ENCODE measurements around the gene NR2C2. TPM values are rescaled to one million over a fixed set of nuclear protein-coding genes. Genes with fewer than 3 reads are reported as not detected.

NR2C2 gene
- total RNA-seq, 1 donor: 34.0 TPM

GRCh38 chr3:15074500-15074899, 127.1 kb downstream of the NR2C2 start:
- TF ChIP-seq CTCF (IDR thresholded peaks at IDR 0.05; ENCODE audit: extremely low read depth, low read depth, low read length): no peak

GRCh38 chr3:15079091-15079490, 131.7 kb downstream of the NR2C2 start:
- Histone ChIP-seq H3K79me2 (ENCODE audit: insufficient read depth, low read length) (no peaks in the 10 kb centered on the region), H3K9me3 (ENCODE audit: low read depth, low read length) (no peaks in the 10 kb centered on the region), H2AFZ (ENCODE audit: low read length) (no peak overlapping the region), H3K36me3 (ENCODE audit: insufficient read depth, low read length) (peaks cover 89% of the 10 kb centered on the region), H3K27ac (ENCODE audit: low read depth, low read length) (no peak overlapping the region), H3K4me3 (ENCODE audit: insufficient read depth, low read length) (no peak overlapping the region), H4K20me1 (ENCODE audit: insufficient read depth, low read length) (peaks cover 4% of the 10 kb centered on the region), H3K4me2 (ENCODE audit: insufficient read depth, low read length) (no peak overlapping the region), H3K4me1 (ENCODE audit: insufficient read depth, low read length) (no peaks in the 10 kb centered on the region), H3K27me3 (ENCODE audit: insufficient read depth, low read length) (no peaks in the 10 kb centered on the region)
- no peak for DNase-seq (ENCODE audit: insufficient read length, low spot score, missing footprints)
- TF ChIP-seq CTCF (IDR thresholded peaks at IDR 0.05; ENCODE audit: extremely low read depth, low read depth, low read length): no peak

More at GRCh38 chr3:15074500-15074899, 127.1 kb downstream of the NR2C2 start:
- H3K9me3 ChIP-seq (ENCODE audit: low read depth, low read length): no peaks in the 10 kb centered on the region
- H4K20me1 ChIP-seq (ENCODE audit: insufficient read depth, low read length): no peaks in the 10 kb centered on the region
- no peaks in the 10 kb centered on the region for H3K4me1 ChIP-seq (ENCODE audit: insufficient read depth, low read length)
- no peaks in the 10 kb centered on the region for H3K27me3 ChIP-seq (ENCODE audit: insufficient read depth, low read length)
- DNase-seq (ENCODE audit: insufficient read length, low spot score, missing footprints): peak; percentile 10
- H3K27ac ChIP-seq (ENCODE audit: low read depth, low read length): no peak overlapping the region
- peaks cover 72% of the 10 kb centered on the region for H3K36me3 ChIP-seq (ENCODE audit: insufficient read depth, low read length)
- no peak overlapping the region for H3K4me3 ChIP-seq (ENCODE audit: insufficient read depth, low read length)
- H3K79me2 ChIP-seq (ENCODE audit: insufficient read depth, low read length): no peaks in the 10 kb centered on the region
- no peak overlapping the region for H3K4me2 ChIP-seq (ENCODE audit: insufficient read depth, low read length)
- no peak overlapping the region for H2AFZ ChIP-seq (ENCODE audit: low read length)

GRCh38 chr3:15081960-15082664, 134.7 kb downstream of the NR2C2 start:
- Histone ChIP-seq H2AFZ (ENCODE audit: low read length) (no peak overlapping the region), H3K4me3 (ENCODE audit: insufficient read depth, low read length) (no peak overlapping the region), H3K9me3 (ENCODE audit: low read depth, low read length) (no peaks in the 10 kb centered on the region), H4K20me1 (ENCODE audit: insufficient read depth, low read length) (peaks cover 4% of the 10 kb centered on the region), H3K4me1 (ENCODE audit: insufficient read depth, low read length) (no peaks in the 10 kb centered on the region), H3K27ac (ENCODE audit: low read depth, low read length) (peak overlapping the region; percentile 13), H3K27me3 (ENCODE audit: insufficient read depth, low read length) (no peaks in the 10 kb centered on the region), H3K36me3 (ENCODE audit: insufficient read depth, low read length) (peaks cover 80% of the 10 kb centered on the region), H3K79me2 (ENCODE audit: insufficient read depth, low read length) (no peaks in the 10 kb centered on the region), H3K4me2 (ENCODE audit: insufficient read depth, low read length) (no peak overlapping the region)
- peak; percentile 49 for DNase-seq (ENCODE audit: insufficient read length, low spot score, missing footprints)
- TF ChIP-seq CTCF (IDR thresholded peaks at IDR 0.05; ENCODE audit: extremely low read depth, low read depth, low read length): no peak

- Histone ChIP-seq H3K79me2 (ENCODE audit: insufficient read depth, low read length) (no peaks in the 10 kb centered on the region), H3K4me2 (ENCODE audit: insufficient read depth, low read length) (no peak overlapping the region), H3K36me3 (ENCODE audit: insufficient read depth, low read length) (peaks cover 71% of the 10 kb centered on the region), H3K27ac (ENCODE audit: low read depth, low read length) (no peak overlapping the region), H4K20me1 (ENCODE audit: insufficient read depth, low read length) (peaks cover 4% of the 10 kb centered on the region), H3K4me3 (ENCODE audit: insufficient read depth, low read length) (no peak overlapping the region), H3K4me1 (ENCODE audit: insufficient read depth, low read length) (no peaks in the 10 kb centered on the region), H3K27me3 (ENCODE audit: insufficient read depth, low read length) (no peaks in the 10 kb centered on the region), H2AFZ (ENCODE audit: low read length) (no peak overlapping the region), H3K9me3 (ENCODE audit: low read depth, low read length) (no peaks in the 10 kb centered on the region)
- no peak for TF ChIP-seq CTCF (IDR thresholded peaks at IDR 0.05; ENCODE audit: extremely low read depth, low read depth, low read length)
- no peak for DNase-seq (ENCODE audit: insufficient read length, low spot score, missing footprints)
Measured at GRCh38 chr3:15083252-15083651, 135.9 kb downstream of the NR2C2 start.

Data from osteoblast (primary cell).